GM19455 (cell line): ENCODE results near the gene SHC2.
"Not testable (repeated sequence)": the region's sequence is repeated elsewhere in the genome, so short reads cannot be mapped to it uniquely, and the experiment has no call there.

Experiments
- ATAC-seq: cut with Tn5 transposase; IDR thresholded peaks from one replicate; pipeline ENCODE4 v1.9.1; 2021; ENCODE audit not compliant: unreplicated experiment

The SHC2 gene

GRCh38 chr19:450912-451481, 9.8 kb downstream of the SHC2 start:
- ATAC-seq: not testable (repeated sequence)

GRCh38 chr19:449916-450315, 10.9 kb downstream of the SHC2 start:
- ATAC-seq: no peak

- ATAC-seq: no peak
Observed at GRCh38 chr19:447816-448560, 12.8 kb downstream of the SHC2 start.

GRCh38 chr19:447064-447426, 13.8 kb downstream of the SHC2 start:
- ATAC-seq: no peak

- no peak for ATAC-seq
Observed at GRCh38 chr19:444677-445210, 16.1 kb downstream of the SHC2 start.

GRCh38 chr19:443005-443404, 17.8 kb downstream of the SHC2 start:
- no peak for ATAC-seq

GRCh38 chr19:442085-442484, 18.7 kb downstream of the SHC2 start:
- no peak for ATAC-seq

GRCh38 chr19:441213-441836, 19.5 kb downstream of the SHC2 start:
- ATAC-seq: no peak

- no peak for ATAC-seq
Observed at GRCh38 chr19:440391-441212, 20.2 kb downstream of the SHC2 start.

GRCh38 chr19:439167-439900, 21.5 kb downstream of the SHC2 start:
- no peak for ATAC-seq

- no peak for ATAC-seq
Observed at GRCh38 chr19:438416-438958, 22.3 kb downstream of the SHC2 start.

GRCh38 chr19:437041-437440, 23.8 kb downstream of the SHC2 start:
- ATAC-seq: no peak

- ATAC-seq: no peak
Observed at GRCh38 chr19:436413-436950, 24.4 kb downstream of the SHC2 start.

GRCh38 chr19:435707-436412, 25.0 kb downstream of the SHC2 start:
- ATAC-seq: no peak

- no peak for ATAC-seq
Observed at GRCh38 chr19:435056-435706, 25.7 kb downstream of the SHC2 start.

- no peak for ATAC-seq
Observed at GRCh38 chr19:434152-434960, 26.5 kb downstream of the SHC2 start.

GRCh38 chr19:430701-431100, 30.1 kb downstream of the SHC2 start:
- ATAC-seq: no peak

- ATAC-seq: no peak
Observed at GRCh38 chr19:428149-428548, 32.7 kb downstream of the SHC2 start.
